Activated T-cell treated with anti-CD3 and anti-CD28 coated beads for 48 hours (primary cell): Measurements from ENCODE around the gene CMPK1.

ENCODE experiments used
- DNase-seq: peaks from one replicate; pipeline ENCODE4 v3.0.0-alpha.2; 2020; ENCODE audit warnings: low read depth

The CMPK1 gene

DNA sequence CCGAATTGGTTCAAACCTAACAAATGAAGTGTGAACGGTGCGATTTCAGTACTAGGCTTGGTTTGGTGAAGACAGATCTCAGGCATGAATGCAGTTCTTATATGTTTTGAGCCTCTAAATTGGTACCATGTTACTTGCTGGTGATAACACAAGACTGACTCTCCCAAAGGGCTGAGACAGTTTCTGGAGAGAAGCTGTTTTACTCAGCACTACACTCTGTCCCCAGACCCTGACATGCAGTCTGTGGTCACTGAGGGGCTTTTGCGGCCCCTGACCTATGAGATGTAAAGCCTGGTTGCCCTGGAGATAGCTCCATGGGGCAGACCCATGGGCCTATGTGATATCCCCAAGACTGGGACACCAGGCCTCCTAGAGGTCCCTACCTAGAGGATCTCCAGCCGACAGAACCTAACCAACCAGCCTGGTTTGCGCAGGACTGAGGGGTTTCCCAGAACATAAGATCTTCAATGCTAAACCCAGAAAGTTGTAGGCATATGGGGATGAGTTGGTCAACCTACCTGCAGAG, 63.1 kb downstream of the CMPK1 start:
- no peak for DNase-seq

DNA sequence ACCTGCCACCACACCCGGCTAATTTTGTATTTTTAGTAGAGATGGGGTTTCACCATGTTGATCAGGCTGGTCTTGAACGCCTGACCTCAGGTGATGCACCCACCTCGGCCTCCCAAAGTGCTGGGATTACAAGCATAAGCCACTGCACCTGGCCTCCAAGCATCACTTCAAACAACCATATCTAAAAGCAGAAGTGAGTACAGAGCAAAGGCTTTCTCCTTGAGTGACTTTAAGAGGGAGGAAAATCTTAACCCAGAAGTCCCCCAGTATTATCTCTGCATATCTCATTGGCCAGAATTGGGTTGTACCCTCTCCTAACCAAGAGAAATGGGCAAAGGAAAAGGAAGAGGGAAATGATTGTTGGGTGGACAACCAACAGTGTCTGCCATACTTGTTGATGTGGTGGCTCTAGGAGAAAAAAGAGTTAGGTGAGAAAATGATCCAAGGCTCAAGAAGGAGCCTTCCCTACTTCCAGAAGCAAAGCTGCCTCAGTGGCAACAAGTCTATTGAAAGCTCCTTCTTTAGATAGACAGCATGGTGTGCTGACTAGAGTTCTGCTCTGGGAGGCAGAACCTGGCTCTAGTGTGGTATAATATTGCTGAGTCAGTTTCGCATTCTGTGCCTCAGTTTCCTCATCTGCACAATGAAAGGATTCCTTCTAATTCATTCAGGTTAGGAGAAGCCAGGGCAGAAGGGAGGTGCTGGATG, 65.7 kb downstream of the CMPK1 start:
- no peak for DNase-seq

DNA sequence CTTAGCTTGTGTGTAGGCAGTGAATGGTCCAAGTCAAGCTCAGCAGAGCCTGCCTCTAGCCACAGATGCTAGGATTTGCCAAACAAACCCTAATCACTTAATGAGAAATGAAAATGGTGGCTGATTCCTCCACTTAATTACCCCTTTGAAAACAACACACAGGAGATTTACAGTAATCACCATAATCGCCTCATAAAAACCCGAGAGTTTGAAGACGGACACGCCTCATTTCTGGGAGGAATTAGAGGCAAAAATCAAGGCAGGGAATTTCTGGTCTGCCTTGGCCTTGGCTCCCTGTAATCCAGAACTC, 66.2 kb downstream of the CMPK1 start:
- DNase-seq, result no peak

DNA sequence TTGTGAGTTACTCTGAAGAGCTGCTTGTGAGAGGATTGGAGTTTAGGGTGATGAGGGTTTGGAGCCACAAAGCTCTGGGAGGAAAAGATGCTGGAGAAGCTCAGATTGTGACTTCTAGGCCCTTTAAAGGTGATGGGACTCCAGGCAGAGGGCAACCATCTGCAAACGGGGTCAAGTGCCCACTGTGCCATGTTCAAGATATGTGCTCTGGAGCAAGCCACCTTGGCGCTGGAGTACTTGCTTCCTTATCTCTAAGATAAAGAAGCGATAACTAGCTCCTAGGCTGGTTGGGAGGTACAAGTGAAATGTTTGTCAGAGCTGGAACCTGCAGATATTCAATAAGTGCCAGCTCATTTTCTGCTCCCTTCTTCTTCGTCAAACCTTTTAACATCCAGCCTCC, 68.2 kb downstream of the CMPK1 start:
- DNase-seq, result no peak

DNA sequence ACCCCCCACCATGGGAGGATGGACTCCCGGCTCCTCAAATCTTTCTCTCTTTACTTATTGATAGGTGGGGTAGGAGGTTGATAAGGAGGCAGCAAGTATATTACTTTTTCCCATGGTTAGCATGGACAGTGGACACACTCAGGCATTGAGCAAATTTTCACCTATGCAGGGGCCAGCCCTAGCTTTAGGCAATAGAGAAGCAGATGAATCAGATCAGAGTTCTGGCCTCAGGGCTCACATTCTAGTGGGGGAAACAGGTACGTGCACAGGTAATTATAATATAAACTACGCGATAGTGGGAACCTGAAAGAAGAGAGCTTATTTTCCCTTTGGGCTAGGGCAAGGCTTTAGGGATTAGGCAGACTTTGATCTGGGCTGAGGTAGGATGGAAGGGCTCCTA, 69.0 kb downstream of the CMPK1 start:
- DNase-seq, result no peak

DNA sequence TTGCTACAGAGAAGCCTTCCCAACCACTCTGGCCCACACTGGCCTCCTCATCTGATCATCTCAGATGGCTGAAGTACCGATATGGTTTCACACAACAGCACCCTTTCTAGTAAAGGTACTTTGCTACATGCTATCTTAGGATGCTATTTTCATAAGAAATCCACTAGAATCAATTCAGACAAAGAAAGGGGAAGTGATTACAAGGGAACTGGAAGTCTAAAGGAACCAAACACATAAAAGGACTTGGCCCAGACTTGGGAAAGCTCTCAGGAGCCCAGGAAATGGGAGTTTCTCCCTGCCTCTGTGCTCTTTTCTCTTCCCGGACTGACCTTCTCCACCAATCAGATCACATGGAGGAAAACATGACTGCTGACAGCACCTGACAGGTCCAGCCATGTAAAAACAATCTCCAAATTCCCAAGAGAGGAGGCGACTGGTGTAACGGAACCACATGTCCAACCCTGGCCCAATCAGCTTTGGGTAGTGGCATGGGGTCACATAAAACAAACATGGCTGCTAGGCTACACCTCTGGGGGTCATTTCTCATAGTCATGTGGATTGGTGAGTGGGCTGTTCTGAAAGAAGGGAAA, 69.8 kb downstream of the CMPK1 start:
- no peak for DNase-seq

DNA sequence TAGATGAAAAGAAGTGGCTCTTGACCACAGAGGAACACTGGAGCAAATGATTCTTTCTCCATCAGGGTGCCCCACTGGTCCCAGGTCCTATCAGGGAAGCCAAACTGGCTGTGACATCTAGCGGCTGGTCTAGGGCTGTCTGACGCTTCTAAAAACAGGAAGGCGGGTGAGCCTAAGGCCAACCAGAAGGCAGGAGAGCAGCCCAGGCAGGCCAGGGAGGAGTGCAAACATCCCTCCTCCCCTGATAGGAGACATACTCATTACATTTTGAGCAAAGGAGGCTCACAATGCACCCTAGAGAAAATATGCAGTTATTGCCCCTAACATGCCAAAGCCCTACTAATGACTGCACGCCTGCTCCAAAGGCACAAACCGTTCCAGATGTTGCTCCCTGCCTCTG, 72.1 kb downstream of the CMPK1 start:
- DNase-seq, result no peak

DNA sequence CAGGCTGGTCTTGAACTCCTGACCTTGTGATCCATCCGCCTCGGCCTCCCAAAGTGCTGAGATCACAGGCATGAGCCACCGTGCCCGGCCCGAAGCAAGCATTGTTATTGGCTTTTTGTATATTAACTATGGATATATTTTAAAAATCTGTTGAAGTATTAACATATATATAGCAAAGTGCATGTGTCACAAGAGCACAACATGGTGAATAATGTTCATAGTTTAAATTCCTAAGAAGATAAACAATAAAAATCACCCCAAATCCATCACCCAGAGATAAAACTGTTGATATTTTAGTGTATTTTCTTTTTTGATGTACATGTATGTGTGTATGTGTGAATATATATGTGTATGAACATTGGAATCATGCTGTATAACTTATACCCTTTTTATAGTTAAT, 73.4 kb downstream of the CMPK1 start:
- DNase-seq, result no peak

DNA sequence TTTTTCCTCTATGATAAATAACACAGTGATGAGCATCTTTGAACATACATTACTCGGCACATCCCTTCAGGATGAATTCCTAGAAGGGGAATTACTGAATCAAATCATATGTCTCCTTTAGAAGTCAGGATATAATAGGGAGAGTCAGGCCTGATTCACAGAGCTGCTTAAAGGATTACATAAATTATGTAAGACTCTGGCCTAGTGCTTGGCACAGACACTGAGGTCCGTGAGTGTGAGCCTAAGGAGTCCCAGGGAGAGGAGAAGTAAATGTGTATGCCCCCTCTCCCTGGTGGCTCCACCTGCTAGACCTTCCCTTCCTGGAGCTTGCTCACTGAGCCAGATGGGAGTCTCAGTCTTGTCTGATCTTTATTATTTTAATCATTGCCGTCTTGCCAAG, 73.9 kb downstream of the CMPK1 start:
- DNase-seq, result no peak

DNA sequence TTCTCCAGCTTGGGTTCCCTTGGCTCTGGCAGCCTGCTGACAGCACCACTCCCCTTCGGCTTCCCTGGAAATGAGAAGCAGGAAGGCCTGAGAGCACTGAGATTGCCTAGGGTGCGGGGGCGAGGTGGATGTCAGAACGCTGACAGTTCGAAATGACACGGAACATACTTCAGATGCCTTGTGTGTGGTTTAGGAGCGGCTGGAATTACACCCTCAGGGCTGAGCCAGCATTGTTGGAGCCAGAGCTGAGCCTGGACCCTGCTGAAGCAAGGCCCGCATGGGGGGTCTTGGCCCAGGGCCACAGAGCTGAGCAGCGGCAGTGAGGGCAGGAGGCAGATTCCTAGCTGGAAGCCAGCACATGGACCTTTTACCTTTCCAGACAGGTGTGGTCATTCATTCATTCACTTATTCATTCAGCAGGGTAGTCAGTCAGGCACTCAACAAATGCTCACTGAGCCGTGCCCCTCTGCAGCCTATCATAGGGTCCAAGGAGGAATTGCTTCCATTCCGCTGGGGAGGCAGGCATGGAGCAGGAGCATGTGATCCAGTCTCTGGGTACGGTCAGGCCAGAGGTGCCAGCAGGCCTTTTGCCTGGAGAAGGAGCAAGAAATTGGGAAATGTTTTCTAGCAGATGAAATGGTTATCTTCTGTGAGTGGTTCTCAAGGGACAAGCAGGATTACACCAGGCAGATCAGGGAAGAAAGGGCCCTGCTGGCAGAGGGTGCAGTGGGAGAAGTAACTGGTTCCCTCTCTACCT, 75.9 kb downstream of the CMPK1 start:
- DNase-seq, result no peak

DNA sequence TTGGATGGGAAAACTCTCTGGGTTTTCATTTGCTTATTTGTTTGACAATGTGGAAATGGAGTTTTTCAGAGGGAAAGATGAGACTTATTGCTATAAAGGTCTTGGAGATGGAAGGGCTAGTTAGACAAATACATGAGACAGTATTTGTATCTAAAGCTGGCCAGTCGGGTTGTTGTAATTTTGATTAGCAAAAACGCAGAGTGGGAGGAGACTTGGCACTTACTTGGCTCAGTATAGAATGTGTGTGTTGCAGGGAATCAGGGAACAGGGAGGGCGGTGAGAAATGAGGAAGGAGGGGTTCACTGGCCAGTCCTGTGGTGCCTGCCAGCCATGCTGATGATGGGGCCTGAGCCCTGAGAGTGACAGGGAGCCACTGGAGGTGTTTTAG, 76.5 kb downstream of the CMPK1 start:
- no peak for DNase-seq

DNA sequence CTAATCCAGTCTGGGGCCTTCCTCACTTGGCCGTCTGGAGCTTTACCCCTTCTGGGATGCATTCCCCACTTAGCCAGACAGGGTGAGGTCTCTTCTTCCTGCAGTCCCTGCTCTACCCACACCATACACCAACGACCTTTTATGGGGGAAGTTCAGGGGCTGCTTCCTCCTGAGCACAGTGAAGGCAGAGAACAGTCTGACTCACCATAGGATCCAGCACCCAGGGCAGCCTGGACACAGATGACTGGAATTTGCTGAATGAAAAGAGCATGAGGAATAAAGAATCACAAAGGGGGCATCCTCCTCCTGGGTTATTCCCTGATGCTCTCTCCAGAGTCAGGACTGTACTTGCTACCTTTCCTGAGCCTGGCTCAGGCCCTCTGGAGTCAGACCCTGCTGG, 77.8 kb downstream of the CMPK1 start:
- no peak for DNase-seq

DNA sequence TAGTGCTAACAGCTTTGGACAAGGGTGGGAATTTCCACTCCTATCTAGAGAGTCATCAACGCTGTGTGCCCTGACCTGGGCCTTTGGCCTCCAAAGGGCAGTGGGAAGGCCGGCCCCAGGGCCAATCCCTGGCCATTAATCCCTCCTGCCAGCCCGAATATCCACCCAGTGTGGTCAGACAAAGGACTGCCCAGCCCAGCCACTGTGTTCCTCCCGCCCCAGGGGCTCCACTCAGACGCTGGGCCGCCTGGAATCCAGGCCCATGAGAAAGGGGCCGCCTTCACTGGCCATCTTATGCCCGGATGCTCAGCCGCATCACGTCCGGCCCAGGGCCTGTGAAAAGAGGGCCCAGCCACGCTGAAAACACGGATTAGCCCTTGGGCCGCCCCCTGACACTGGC, 78.8 kb downstream of the CMPK1 start:
- no peak for DNase-seq

DNA sequence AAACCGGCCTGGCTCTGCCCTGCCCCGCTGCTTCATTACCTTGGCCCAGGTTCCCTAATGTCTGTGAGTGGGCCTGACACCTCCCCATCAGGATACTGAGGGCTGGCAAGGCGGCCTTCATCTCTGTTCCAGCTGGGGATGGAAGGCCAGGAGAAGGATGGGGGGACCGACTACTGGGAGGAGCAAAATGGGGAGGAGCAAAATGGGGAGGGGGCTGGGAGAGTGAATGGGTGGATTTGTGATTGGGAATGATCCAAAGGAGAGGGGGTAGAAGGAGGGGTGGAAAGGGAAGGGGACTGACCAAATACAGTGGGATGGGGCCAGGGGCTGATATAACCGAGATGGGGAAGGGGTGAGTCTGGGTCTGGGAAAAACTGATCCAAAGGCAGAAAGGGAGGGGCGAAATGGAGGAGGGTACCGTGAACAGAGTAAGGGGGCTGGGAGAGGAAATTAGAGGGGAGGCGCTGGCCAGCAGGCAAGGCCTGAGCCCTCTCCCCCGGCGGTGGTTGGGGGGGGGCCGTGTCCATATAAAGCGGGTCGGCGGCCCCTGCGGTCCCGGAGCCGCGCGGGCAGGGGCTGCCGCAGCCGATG, 82.2 kb downstream of the CMPK1 start, which contains the start of gene FOXE3:
TSS of gene FOXE3 (plus strand) at position 558 of the 591 bp plus-strand sequence. CDS start at position 589, 31 bp downstream.
- no peak for DNase-seq

DNA sequence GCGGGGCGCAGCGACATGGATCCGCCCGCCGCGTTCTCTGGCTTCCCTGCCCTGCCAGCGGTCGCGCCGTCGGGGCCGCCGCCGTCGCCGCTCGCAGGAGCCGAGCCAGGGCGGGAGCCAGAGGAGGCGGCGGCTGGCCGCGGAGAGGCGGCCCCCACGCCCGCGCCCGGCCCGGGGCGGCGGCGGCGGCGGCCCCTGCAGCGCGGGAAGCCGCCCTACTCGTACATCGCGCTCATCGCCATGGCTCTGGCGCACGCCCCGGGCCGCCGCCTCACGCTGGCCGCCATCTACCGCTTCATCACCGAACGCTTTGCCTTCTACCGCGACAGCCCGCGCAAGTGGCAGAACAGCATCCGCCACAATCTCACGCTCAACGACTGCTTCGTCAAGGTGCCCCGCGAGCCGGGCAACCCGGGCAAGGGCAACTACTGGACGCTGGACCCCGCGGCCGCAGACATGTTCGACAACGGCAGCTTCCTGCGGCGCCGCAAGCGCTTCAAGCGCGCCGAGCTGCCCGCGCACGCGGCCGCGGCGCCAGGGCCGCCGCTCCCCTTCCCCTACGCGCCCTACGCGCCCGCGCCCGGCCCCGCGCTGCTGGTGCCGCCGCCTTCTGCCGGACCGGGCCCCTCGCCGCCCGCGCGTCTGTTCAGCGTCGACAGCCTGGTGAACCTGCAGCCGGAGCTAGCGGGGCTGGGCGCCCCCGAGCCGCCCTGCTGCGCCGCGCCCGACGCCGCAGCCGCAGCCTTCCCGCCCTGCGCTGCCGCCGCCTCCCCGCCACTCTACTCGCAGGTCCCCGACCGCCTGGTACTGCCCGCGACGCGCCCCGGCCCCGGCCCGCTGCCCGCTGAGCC, 83.0 kb downstream of the CMPK1 start:
- no peak for DNase-seq

DNA sequence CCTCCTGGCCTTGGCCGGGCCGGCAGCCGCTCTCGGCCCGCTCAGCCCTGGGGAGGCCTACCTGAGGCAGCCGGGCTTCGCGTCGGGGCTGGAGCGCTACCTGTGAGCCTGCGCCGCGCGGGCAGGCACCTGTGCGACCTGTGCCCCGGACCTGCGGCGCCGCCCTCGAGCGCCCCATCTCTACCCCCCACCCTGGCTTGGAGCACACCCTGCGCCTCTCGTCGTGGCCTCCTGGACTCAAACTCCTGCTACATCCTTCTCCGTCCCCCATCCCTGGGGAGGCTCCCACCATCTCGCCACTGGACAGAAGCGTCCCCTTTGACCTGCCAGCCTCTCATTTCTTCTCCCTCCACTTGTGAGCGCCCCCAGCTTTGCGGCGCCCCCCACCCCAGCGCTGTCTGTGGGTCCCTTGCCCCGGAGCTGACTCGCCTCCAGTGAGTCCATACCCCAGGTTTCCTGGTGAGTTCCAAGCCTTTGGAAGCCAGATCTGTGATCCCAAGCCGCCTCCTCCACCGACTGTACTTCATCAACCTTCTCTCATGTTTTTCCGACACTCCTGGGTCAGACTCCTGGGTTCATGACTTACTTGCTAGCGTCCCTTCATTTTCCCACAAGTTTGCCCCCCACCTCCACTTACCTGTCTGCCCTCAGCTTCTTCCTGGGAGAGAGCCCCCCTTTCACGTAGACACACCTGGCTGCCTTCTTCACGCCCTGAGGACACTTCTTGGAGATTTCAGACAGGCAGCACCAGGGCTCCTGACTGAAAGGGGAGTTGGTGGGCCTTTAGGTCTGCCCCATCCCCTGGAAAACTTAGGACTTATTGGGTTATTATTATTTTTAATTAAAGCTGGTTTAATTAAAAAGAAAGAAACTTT, 83.8 kb downstream of the CMPK1 start:
- no peak for DNase-seq

DNA sequence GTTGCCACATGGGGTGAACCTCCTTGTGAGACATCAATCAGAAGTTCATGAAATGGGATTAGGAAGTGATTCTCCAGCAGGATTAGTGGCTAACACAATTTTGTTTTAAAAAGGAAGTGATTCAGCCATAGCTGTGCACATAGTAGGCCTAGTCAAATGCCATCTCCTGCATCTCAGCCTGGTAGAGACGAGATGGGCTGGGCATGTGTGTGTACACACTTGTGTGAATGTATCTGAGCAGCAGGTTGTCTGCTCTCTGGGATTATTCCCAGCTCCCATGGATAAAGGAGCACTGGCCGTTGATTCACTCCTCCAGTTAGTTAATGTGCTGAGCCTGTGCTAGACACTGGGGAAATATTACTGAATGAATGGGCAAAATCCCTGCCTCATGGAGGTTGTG, 84.5 kb downstream of the CMPK1 start:
- DNase-seq, result no peak

DNA sequence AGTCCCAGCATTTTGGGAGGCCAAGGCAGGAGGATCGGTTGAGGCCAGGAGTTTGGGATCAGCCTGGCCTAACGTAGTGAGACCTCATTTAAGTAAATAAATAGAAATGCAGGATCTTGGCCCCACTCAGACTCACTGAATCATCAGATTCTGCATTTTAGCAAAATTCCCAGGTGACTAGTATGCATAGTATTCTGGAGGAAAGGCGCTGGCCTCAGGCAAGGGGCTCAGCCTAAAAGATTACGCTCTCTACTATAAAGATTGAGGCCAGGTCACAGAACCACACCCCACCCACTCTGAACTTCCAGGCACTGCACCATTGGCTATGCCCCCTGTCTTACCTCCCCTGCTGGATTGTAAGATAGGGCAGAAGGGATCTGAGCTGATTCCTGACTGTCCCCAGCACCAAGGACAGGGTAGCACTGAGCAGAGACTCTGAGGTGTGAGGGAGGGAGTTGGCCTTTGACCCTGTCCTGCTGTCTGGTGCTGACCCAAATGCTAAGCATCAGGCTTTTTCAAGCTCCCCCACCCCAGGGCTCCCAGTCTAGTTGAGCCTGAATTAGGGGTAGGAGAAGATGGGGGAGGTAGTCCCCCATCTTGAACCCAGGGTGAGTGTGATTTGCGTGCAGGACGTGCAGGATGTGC, 85.2 kb downstream of the CMPK1 start:
- DNase-seq, result no peak

DNA sequence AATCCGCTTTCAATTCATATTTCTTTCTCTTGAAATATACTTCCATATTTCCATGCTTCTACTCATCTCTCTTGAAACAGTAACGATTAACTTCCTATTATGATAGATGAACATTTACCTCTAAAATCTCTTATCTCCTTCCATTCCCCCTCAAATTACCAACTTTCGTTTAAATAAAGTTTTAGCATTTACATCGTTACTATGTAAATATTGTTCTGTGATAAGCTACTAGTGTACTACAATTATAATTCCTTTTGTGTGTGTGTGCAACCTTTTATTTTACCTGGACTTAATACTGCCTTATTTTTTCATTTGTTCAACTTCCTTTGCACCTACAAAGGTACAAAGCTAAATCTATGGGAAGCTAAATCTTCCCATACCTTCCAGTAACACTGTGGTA, 87.0 kb downstream of the CMPK1 start:
- no peak for DNase-seq

DNA sequence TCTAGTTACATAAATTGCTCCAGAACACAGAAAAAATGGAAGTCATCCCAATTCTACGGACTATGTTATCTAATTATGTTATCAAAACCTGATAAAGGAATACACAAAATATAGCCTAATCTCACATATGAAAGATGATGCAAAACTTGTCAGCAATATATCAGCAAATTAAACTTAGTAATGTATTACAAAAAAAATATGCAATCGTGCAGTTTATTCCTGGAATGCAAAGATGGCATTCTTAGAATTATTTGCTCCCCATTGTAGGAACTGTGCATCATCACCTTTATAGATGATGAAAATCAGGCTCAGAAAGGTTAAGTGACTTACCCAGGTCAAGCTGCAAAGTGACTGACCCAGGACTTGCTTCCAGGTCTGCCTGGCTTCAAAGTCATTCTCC, 90.3 kb downstream of the CMPK1 start:
- DNase-seq, result no peak
